Calu3 (cell line): Measurements from ENCODE around the gene OR2L3. TPM values are rescaled to one million over a fixed set of nuclear protein-coding genes. Genes with fewer than 3 reads are reported as not detected.

Experiments
- Bru-seq: library from RNA; stranded (reverse); fragments of 400-500 nt; gene quantifications from one replicate; lab custom pipeline; 2021; lab: Mats Ljungman, UMichigan
- BruChase-seq, 2 experiments: library from RNA; stranded (reverse); fragments of 400-500 nt; gene quantifications; one replicate each; lab custom pipeline; 2021; lab: Mats Ljungman, UMichigan
- BruUV-seq: library from RNA; stranded (reverse); fragments of 400-500 nt; replicated peaks from 2 replicates; lab custom pipeline; 2021; lab: Mats Ljungman, UMichigan
- CTCF ChIA-PET: fragments of 300-600 bp; sonication (Branson Sonifier 250); formaldehyde crosslinking; loops from one replicate; lab custom pipeline; 2022; ENCODE audit warnings: antibody characterized with exemption; lab: Charles Lee
- DNase-seq: peaks from one replicate; pipeline ENCODE4 v3.0.0; 2022
- H3K27ac Mint-ChIP-seq: one replicate; pipeline ENCODE4 v1.8.0; 2022; ENCODE audit warnings: mixed read lengths; ENCODE audit not compliant: unreplicated experiment
- H3K27me3 Mint-ChIP-seq: one replicate; pipeline ENCODE4 v1.8.0; 2022; ENCODE audit warnings: mixed read lengths; ENCODE audit not compliant: unreplicated experiment
- H3K36me3 Mint-ChIP-seq: one replicate; pipeline ENCODE4 v1.8.0; 2022; ENCODE audit warnings: mild to moderate bottlenecking, moderate library complexity, mixed read lengths; ENCODE audit not compliant: insufficient read depth, unreplicated experiment
- H3K4me1 Mint-ChIP-seq: one replicate; pipeline ENCODE4 v1.8.0; 2022; ENCODE audit warnings: mild to moderate bottlenecking, low read depth, mixed read lengths; ENCODE audit not compliant: unreplicated experiment
- H3K4me3 Mint-ChIP-seq: one replicate; pipeline ENCODE4 v1.8.0; 2022; ENCODE audit warnings: mild to moderate bottlenecking, low read depth, moderate library complexity, mixed read lengths; ENCODE audit not compliant: unreplicated experiment
- H3K9me3 Mint-ChIP-seq: one replicate; pipeline ENCODE4 v1.8.0; 2022; ENCODE audit warnings: low read depth, mixed read lengths; ENCODE audit not compliant: unreplicated experiment
- CTCF ChIP-seq: fragments of 200-600 bp; IDR thresholded peaks from one replicate; pipeline ENCODE4 v1.8.0; 2022; ENCODE audit warnings: antibody characterized with exemption; ENCODE audit not compliant: unreplicated experiment
- intact Hi-C: fragments of 100-400 bp; cut with micrococcal nuclease; formaldehyde crosslinking; loops from one replicate; pipeline ENCODE4 v1.10.0; 2022; ENCODE audit not compliant: unreplicated experiment
- long read RNA-seq: library from polyadenylated mRNA; stranded (forward); transcript quantifications from one replicate; pipeline ENCODE4 v2.0.0, GENCODE V29; 2022
- total RNA-seq: library from RNA; stranded (reverse); gene quantifications from 2 replicates; pipeline ENCODE4 v1.2.3, GENCODE V29; 2022

Gene OR2L3, protein sequence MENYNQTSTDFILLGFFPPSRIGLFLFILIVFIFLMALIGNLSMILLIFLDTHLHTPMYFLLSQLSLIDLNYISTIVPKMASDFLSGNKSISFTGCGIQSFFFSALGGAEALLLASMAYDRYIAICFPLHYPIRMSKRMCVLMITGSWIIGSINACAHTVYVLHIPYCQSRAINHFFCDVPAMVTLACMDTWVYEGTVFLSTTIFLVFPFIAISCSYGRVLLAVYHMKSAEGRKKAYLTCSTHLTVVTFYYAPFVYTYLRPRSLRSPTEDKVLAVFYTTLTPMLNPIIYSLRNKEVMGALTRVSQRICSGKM
- total RNA-seq (not detected in 2 replicates), Bru-seq, nascent RNA (not detected), BruChase-seq, experiment 1, labeled RNA remaining after a 6-hour chase (not detected), BruChase-seq, experiment 2, labeled RNA remaining after a 2-hour chase (not detected)
- long read RNA-seq = 0 reads

DNA sequence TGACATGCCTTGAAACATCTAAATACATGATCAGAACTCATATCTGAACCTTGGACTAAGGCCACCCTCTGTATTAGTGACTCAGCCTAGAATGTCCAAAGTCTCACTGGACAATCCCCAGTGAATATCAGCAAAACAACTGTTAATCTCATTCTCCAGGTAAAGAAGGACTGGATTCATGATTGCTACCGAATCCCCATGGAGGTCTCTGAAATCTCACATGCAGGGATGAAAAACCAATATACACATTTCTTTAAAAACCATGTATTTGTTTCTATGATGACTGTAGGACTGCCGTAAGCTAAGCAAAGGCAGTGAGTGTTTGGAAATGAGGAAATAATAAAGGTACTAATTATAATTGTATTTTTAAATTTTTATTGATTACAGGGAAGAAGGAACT, at the start of gene OR2L3:
Gene OR2L3, plus strand, starts transcription at position 301 of the 400 bp plus-strand sequence. CDS start 13,846 bp downstream, outside the sequence.
- Mint-ChIP-seq H3K27ac (no peak within 1 kb of the TSS), H3K36me3 (no peaks in the 10 kb centered on the region), H3K9me3 (peaks cover 15% of the 10 kb centered on the region), H3K4me3 (no peak within 1 kb of the TSS), H3K27me3 (no peaks in the 10 kb centered on the region), H3K4me1 (no peaks in the 10 kb centered on the region)
- no peak for TF ChIP-seq CTCF
- CTCF ChIA-PET = no interaction called here
- DNase-seq = no peak
- BruUV-seq = no TSS peak
- intact Hi-C loops = no loop called here

DNA sequence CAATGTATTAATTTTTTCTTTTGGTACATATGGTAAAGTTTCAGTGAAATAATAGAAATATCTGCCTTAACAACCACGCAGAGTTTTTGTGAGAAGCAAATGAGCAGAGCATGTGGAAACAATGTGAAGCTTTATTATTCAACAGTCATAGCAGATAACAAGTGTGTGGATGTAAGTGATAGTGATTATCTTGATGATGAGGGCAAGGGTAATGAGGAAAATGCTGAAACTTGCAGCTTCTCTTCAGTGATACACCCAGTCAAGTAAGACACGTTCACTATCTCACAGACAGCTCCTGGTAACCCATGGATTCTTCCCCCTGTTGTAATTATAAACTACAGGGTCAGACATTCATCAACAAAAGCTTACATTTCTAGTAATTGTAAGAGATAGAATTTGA, 47.8 kb upstream of the OR2L3 start:
- Mint-ChIP-seq H3K9me3 (peaks cover 25% of the 10 kb centered on the region), H3K4me1 (no peaks in the 10 kb centered on the region), H3K36me3 (no peaks in the 10 kb centered on the region), H3K4me3 (no peak overlapping the region), H3K27ac (no peak overlapping the region), H3K27me3 (no peaks in the 10 kb centered on the region)
- intact Hi-C loops = no loop called here
- no peak for DNase-seq
- no peak for TF ChIP-seq CTCF
- CTCF ChIA-PET = no interaction called here
- BruUV-seq = no TSS peak

- intact Hi-C loops = no loop called here
- no peak for DNase-seq
- no peak for TF ChIP-seq CTCF
- no peak overlapping the region for H3K4me3 Mint-ChIP-seq
- H3K27ac Mint-ChIP-seq = no peak overlapping the region
- CTCF ChIA-PET = no interaction called here
- H3K9me3 Mint-ChIP-seq = peaks cover 21% of the 10 kb centered on the region
- no peaks in the 10 kb centered on the region for H3K36me3 Mint-ChIP-seq
- no TSS peak for BruUV-seq
- no peaks in the 10 kb centered on the region for H3K4me1 Mint-ChIP-seq
- no peaks in the 10 kb centered on the region for H3K27me3 Mint-ChIP-seq
Observed at GRCh38 chr1:248000169-248000568, 46.5 kb upstream of the OR2L3 start.

DNA sequence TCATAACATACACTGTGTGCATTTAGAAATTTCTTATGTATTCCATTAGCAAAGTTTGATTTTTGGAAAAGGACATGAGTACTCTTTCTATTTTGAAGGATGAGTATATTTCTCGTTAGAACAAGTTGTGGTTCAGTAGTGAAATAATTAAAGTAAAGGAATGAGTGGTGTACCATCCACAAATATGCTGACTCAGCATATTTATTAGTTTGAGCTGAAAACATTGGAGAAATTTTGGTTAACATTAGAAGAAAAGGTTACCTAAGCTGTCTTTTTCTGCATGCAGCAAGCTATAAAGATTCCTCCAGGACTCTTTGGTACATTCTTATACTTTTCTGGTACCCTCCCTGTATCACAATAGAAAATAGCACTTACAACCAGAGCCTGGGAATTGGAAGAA, 38.9 kb upstream of the OR2L3 start:
- BruUV-seq = no TSS peak
- intact Hi-C loops = no loop called here
- Mint-ChIP-seq H3K4me3 (no peak overlapping the region), H3K36me3 (no peaks in the 10 kb centered on the region), H3K27me3 (no peaks in the 10 kb centered on the region), H3K9me3 (peaks cover 30% of the 10 kb centered on the region), H3K27ac (no peak overlapping the region), H3K4me1 (no peaks in the 10 kb centered on the region)
- TF ChIP-seq CTCF = no peak
- DNase-seq = no peak
- CTCF ChIA-PET = no interaction called here
